GM18502 (cell line): ENCODE measurements around the gene PMS1.
"Not testable (repeated sequence)": the region's sequence is repeated elsewhere in the genome, so short reads cannot be mapped to it uniquely, and the experiment has no call there.

Experiments used
- ATAC-seq: cut with Tn5 transposase; IDR thresholded peaks from one replicate; pipeline ENCODE4 v1.9.1; 2021; ENCODE audit warnings: mild to moderate bottlenecking; ENCODE audit not compliant: unreplicated experiment, poor library complexity

PMS1 gene

DNA sequence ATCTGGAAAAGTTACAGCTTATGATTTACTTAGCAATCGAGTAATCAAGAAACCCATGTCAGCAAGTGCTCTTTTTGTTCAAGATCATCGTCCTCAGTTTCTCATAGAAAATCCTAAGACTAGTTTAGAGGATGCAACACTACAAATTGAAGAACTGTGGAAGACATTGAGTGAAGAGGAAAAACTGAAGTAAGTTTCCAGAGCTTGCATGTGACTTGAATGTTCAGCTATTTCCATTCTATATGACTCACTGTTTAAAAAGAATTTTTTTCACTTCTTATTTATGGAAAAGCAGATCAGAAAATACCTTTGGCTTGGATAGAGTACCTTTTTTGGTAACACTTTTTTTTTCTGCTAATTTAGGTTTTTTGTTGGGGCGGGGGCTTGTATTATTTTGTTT, 70.7 kb downstream of the PMS1 start:
- no peak for ATAC-seq

DNA sequence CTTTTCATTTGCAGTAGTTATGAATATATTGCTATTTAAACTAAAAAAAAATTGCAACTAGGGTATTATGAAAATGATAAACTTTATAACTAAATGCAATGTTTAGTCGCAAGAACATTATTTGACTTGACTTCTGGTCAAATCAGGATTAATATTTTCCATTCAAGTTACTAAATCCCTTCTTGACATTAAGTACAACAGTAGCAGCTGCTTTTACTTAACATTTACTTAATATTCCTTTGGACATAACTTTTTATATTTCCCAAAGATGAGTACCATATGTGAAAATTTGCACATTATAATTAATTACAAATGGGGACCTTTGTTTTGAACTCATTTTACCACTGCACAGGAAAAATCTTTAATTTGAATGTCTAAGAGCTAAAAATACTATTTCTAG, 74.0 kb downstream of the PMS1 start:
- no peak for ATAC-seq

DNA sequence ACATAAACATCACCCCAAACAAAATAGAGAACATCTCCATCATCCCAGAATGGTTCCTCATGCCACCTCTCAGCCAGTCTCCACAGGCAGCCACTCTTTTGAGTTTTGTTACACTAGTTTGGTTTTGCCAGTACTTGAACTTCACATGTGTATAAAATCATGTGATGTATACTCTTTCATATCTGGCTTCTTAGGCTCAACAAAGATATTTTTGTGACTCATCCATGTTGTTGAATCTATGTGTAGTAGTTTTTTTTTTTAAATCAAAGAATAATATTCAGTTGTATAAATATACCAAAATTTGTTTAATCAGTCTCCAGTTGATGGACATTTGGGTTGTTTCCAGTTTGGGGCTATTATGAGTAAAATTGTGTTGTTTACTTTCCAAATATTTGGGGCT, 75.9 kb downstream of the PMS1 start:
- no peak for ATAC-seq

DNA sequence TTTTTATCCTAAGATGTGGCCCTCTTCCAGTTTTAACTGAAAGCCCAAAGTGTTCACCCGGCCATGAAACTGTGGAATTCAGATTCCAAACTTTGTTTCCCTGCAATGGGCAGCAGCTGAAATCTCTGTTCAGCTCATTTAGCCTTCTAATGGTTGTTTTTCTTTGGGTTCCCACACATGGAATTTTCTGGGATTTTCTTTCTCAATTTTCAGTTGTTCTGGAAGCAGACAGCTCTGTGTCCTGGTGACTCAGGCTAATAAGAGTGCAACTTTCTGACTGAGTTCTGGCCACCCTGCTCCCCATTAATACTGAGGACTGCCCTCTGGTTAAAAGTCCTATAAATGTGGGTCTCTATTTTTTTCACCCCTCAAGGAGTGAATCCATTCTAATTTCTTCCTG, 78.5 kb downstream of the PMS1 start:
- ATAC-seq: no peak

DNA sequence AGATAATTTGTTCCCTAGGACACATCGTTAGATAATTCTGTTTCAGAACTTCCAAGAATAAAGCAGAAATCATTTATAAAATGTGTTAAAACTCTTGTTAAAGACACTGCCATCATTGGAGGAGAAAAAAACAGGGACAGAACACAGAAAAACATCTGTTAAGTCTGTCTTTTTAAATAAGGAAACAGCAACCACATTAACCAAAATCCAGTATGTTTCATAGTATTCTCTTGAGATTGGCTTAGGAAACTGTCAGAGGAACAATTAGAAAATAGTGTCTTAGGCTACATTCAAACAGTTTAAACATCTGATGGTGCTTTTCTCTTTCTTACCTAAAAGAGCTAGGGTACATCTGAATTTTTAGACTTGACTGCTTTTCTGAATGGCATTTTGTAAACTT, 81.6 kb downstream of the PMS1 start:
- no peak for ATAC-seq

DNA sequence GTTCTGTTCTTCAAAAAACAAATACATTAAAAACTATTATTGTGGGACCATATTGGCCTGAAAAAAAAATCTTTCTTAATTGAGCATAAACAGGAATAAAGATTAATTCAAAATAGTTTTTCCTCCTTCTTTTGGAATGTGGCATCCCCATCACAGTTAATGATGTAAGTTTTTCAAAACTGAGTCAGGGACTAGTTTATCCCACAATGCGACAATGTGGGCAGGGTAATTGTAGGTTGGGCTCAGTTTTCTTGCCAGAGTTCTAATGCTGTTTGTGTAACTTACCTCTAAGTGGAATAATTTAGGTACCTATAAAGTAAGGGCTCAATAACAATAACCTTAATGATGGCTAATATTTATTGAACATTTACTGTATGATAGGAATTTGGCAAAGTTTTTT, 82.0 kb downstream of the PMS1 start:
- no peak for ATAC-seq

DNA sequence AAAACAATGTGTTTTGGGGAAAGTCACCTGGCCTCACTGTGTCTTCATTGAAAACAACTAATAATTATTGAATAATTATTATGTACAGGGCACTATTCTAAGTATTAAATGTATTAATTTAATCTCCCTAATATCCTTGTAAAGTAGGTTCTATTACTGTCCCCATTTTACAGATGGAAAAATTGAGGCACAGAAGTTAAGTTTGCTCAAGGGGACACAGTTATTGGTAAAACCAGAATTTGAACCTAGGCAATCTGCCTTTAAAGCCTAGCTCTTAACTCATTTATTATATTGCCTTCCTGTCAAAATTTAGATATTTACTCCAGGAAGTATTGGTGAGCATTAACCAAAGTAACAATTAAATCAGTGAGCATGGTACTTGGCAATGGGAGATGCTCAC, 84.6 kb downstream of the PMS1 start:
- ATAC-seq: no peak

DNA sequence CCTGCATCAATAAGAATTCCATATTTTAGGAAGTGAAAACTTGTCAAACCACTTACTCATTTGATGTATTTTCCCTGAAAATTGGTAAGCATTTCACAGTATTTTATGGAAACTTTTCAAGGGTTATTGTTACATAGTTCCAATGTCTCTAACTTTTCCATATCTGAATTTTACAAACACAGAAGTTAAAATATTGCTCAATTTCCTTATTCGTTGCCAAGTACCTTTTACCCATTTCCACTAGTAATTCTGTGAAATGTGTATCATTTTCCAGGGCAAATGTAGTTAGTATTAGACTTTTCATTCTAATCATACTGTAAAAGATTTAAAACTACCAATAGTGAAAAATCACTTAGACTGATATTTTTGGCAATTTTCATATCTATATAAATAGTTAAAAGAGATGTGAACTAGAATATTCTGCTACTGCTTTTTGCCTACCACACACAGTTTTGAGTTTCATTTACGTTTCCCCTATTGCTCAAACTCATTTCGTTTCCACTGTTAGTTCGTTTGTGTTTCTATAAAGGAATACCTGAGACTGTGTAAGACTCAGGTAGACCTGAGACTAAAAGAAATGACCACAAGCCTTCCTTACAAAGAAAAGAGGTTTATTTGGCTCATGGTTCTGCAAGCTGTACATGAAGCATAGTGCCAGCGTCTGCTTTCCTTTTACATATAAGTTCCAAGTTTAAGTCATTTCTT, 86.3 kb downstream of the PMS1 start:
- no peak for ATAC-seq

DNA sequence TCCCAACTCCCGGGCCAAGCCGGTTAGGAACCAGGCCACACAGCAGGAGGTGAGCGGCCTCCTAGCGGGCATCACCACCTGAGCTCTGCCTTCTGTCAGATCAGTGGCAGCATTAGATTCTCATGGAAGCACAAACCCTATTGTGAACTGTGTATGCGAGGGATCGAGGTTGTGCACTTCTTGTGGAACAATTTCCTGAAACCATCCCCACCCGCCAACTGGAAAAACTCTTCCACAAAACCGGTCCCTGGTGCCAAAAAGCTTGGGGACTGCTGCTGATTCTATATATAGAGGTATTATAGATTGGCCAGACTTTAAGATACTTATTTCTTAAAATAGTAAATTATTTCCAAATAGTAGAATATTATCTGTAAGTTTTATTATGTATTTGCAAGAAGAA, 89.4 kb downstream of the PMS1 start:
- ATAC-seq: no peak

DNA sequence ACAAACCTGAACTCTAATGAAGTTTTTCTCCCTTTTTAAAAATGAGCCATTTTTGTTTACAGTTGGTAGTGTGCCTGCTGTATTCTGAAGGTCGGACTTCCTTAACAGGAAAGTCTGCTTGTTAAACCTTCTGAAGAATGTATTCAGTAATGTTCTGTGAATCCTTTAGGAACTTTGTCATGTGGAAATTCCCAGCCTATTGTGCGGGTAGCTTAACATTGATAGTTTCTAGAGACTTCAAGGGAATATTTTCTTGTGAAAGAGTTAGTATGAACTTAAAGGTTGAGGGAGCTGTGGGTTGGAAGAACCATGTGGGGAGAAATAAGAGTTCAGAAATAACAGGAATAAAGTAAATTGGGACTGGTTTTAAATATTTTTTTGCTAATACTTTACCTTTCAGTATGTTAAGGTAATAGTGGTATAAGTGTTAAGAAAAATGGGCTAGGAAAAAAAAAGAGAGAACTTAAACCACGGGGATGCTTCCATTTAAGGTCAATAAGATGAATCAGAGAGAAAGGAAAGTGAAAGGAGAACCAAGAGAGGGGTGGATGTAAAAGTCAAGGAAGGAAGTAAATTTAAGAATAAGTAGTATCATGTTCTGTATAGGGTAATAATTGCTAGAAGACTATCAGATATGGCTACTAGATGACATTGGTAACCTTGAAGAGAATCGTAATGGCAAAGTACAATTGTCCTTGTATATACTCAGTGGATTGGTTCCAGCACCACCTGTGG, 90.5 kb downstream of the PMS1 start:
- ATAC-seq: no peak

DNA sequence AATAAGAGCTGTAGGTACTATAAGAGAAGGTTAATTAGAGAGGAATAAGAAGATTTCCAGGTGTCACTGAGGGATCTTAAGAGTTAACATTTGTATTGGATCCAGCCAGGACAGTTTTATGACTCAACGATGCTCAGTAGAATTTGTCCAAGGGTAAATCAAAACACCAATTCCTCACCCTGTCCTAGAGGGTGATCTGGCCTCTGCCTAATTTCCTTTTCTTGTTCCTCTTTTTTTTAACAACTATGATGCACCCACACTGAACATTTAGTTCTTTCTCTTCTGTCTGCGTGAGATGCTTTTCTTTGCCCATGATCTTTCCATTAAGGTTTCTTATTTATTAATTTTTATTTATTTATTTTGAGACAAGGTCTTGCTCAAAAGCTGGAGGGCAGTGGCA, 92.0 kb downstream of the PMS1 start:
- no peak for ATAC-seq

DNA sequence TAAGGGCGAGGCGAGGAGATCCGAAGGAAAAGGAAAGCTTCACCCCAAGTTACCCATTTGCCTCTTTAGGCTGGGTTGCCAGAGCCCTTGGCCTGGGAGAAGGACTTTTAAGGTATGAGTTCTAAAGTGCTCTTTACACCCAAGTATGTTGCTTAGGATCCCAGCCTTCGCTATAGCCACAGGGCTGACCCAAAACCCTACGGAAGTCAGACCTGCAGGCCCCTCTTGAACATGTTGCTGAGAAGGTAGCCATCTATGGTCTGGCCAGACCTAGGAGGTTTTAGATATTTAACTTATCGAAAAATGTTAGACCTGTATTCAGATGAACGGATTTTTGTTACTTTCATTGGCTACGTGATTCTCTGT, 95.4 kb downstream of the PMS1 start:
- no peak for ATAC-seq

DNA sequence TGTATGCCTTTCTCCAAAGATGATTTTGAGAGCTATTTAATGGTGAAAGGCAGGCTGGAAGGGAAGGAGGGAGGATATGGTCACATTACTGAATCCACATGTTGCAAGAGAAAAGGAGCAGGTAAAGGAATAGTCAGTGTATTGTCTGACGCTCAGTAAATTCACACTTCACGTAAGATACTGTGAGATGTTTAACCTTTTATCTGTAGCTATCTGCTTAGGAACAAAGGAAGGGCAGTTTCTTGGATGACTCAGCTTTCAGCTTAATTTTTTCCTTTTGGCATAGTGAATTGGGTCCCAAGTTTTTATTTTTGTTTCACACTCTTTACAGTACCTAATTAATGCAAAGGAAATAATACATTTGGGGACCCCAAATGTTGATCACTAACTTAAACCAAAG, 96.2 kb downstream of the PMS1 start:
- ATAC-seq: no peak

DNA sequence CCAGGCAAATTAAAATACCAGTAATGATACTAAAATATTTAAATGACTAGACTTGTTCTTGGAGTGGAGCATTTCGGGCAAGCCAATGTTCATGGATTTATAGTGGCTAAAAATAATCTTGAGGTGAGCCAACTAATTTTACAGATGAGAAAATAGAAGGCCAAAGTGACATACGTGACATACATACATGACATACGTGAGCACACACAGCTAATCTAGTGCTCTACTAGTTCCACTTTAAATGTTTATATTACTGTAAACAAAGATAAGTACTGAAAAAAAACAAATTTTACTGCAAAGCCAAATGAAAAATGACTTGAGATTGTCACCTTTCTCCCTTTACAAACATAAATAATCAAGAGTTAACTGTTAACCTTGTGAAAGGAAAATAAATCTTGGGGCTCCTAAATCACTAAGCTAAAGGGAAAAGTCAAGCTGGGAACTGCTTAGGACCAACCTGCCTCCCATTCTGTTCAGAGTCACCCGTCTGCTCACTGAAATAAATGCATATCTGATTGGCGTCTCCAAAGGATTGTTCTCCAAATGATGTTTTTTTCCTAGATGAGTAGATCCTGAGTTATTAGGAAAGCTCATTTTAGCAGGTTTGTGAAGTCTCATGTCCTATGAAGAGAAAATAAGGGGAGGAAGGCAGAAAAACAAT, 96.7 kb downstream of the PMS1 start:
- ATAC-seq: no peak

DNA sequence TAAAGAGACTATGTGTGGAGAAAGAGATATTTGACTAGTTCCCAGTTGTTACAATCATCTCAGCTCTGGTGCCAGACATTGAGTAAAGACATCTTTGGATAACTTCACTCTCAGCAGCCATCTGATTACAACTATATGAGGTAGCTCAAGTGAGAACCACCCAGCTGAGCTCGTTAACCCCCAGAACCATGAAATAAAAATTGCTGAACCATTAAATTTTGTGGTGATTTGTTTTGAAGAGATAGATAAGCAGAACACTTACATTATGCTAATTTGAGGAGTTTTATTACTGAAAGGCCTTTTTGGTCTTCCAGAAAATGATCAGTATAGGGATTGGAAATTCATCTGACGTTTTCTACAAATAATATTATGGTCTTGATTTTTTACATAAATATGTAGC, 101.1 kb downstream of the PMS1 start:
- no peak for ATAC-seq

DNA sequence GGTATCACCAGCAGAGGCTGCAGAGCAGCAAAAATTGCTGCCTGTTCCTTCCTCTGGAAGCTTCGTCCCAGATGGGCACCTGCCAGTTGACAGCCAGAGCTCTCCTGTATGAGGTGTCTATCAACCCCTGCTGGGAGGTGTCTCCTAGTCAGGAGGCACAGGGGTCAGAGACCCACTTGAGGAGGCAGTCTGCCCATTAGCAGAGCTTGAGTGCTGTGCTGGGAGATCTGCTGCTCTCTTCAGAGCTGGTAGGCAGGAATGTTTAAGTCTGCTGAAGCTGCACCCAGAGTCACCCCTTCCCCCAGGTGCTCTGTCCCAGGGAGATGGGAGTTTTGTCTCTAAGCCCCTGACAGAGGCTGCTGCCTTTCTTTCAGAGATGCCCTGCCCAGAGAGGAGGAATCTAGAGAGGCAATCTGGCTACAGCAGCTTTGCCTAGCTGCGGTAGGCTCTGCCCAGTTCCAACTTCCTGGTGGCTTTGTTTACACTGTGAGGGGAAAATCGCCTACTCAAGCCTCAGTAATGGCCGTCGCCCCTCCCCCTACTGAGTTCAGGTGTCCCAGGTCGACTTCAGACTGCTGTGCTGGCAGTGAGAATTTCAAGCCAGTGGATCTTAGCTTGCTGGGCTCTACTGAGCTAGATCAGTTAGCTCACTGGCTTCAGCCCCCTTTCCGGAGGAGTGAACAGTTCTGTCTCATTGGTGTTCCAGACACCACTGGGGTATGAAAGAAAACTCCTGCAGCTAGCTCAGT, 108.5 kb downstream of the PMS1 start:
- ATAC-seq: not testable (repeated sequence)

DNA sequence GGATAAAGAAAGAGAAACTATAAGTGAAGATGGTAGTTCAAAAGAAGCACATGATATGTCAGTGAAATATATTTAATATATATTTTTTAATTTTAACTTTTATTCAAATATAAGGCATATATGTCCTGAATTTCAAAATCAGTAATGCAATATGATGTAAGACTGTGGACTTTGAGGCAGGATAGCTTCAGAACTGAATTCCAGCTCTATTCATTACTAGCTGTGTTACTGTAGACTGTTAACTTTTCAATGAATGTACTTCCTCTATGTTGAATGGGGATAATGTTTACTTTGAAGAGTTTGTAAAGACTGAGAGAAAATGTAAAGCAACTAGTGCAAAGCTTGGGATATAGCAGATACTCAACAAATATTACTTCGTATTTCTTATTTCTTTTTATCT, 112.6 kb downstream of the PMS1 start:
- ATAC-seq: no peak

DNA sequence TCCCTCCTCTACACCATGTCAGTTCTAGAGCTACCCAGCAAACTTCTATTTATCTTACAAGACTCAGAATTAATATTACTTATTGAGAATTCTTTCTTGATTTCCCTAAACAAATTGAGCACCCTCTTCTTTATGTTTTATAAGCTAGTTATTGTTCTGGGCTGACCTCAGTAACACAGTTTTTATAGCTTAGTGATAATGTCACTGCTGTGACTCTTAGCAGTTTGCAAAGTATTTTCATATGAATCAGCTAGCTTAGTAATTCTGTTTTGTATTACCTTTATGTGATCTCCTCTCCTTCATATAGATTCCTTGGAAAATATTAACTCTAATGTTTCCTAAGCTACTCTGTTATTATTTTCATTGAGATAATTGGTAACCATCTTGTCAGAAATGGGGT, 114.9 kb downstream of the PMS1 start:
- no peak for ATAC-seq

DNA sequence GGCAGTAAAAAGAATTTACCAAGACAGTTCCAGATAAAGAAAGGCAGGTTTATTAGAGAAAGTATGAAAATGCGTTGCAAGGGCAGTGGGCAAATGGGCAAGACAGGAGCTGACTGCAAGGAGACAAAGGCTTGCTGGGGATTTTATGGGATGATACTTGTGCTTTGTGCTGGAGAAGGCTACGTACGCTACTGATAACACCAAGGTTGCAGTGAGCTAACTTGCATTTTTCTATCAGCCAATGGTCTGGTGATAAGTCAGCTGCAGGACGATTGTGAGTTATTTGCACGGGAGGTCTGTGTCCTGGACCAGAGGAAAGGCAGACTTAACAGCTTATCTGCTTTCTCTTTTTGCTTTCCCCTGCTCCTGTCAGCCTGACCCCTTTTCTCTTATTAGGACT, 116.5 kb downstream of the PMS1 start:
- no peak for ATAC-seq

DNA sequence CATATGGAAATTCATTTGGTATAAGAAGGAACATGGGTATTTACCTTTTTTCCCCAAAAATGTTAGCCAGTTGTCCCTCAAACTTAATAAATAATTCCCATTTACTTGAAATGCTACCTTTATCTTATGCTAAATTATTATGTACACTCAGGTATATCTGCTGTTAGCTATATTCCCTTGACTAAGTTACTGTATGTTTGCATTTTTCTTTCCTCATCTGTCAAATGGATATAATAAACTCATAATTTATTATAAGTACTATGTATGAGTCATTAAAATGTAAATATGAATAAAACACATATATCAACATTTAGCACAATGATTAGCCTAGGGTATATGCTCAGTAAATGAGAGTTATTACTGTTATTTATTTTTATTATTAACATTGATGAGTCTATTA, 117.4 kb downstream of the PMS1 start:
- no peak for ATAC-seq

DNA sequence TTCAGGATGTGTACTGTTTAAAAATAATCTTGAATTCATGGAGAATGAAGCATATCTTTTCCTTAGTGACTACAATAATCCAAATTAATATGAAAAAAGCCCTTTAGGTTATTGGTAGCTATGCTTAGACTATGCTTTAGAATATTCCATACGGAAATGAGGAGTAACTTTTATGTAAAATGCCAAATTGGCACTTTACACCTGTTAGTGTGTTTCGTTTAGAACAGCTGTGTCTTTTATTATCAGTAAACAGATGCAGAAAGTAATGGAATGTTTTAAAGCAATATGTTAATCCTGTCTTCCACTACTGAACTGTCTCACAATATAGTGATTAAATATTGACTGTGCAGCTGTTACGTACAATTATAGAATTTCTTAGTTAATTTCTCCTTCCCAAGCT, 129.6 kb downstream of the PMS1 start:
- no peak for ATAC-seq
